SK-N-SH treated with all-trans-retinoic acid at 6 μM for 48 hours (cell line): ENCODE results near the gene CLCA1.

Experiments
- ATAC-seq: fragments of 200-7000 bp; cut with Tn5 transposase; 3 replicates; pipeline ENCODE4 v1.9.1; 2020; ENCODE audit warnings: mild to moderate bottlenecking, moderate library complexity
- ARNTL ChIP-seq: fragments of 450-650 bp; formaldehyde crosslinking; IDR thresholded peaks from 2 replicates; pipeline ENCODE4 v1.5.0; 2020; ENCODE audit warnings: low read depth, mild to moderate bottlenecking, moderate library complexity, borderline replicate concordance
- BACH2 ChIP-seq: fragments of 250-450 bp; sonication (Bioruptor Pico); IDR thresholded peaks from 2 replicates; pipeline ENCODE4 v1.9.0; 2021; ENCODE audit warnings: mild to moderate bottlenecking, borderline replicate concordance
- ESRRG ChIP-seq: fragments of 250-450 bp; sonication (Bioruptor Pico); IDR thresholded peaks from 2 replicates; pipeline ENCODE4 v1.6.1; 2021; ENCODE audit warnings: mild to moderate bottlenecking
- GLIS3 ChIP-seq: fragments of 250-450 bp; sonication (Bioruptor Pico); IDR thresholded peaks from 2 replicates; pipeline ENCODE4 v1.5.0; 2020; ENCODE audit warnings: mild to moderate bottlenecking, moderate library complexity
- ISL1 ChIP-seq: fragments of 250-450 bp; sonication (Bioruptor Pico); IDR thresholded peaks from 2 replicates; pipeline ENCODE4 v2.1.2; 2022; ENCODE audit warnings: mild to moderate bottlenecking, moderate library complexity
- OSR1 ChIP-seq: fragments of 250-450 bp; sonication (Bioruptor Pico); IDR thresholded peaks from 2 replicates; pipeline ENCODE4 v1.8.0; 2022; ENCODE audit warnings: moderate library complexity, mild to moderate bottlenecking, inconsistent platforms
- POU6F1 ChIP-seq: fragments of 250-450 bp; sonication (Bioruptor Pico); IDR thresholded peaks from 2 replicates; pipeline ENCODE4 v1.8.0; 2021; ENCODE audit warnings: low read depth, mild to moderate bottlenecking, moderate library complexity, borderline replicate concordance
- PPARA ChIP-seq: fragments of 250-450 bp; sonication (Bioruptor Pico); IDR thresholded peaks from 2 replicates; pipeline ENCODE4 v1.5.0; 2020; ENCODE audit warnings: mild to moderate bottlenecking, borderline replicate concordance
- RARB ChIP-seq: fragments of 250-450 bp; sonication (Bioruptor Pico); IDR thresholded peaks from 2 replicates; pipeline ENCODE4 v1.8.0; 2021; ENCODE audit warnings: mild to moderate bottlenecking, moderate library complexity
- SNAI2 ChIP-seq: fragments of 250-450 bp; sonication (Bioruptor Pico); IDR thresholded peaks from 2 replicates; pipeline ENCODE4 v1.5.0; 2020; ENCODE audit warnings: mild to moderate bottlenecking, moderate library complexity
- TCF4 ChIP-seq: fragments of 250-450 bp; sonication (Bioruptor Pico); IDR thresholded peaks from 2 replicates; pipeline ENCODE4 v1.8.0; 2021; ENCODE audit warnings: mild to moderate bottlenecking, moderate library complexity, borderline replicate concordance
- TSHZ2 ChIP-seq: fragments of 250-450 bp; sonication (Bioruptor Pico); IDR thresholded peaks from 2 replicates; pipeline ENCODE4 v1.5.0; 2020; ENCODE audit warnings: mild to moderate bottlenecking, moderate library complexity
- ZFP3 ChIP-seq: fragments of 250-450 bp; sonication (Bioruptor Pico); IDR thresholded peaks from 2 replicates; pipeline ENCODE4 v1.5.0; 2020; ENCODE audit warnings: mild to moderate bottlenecking, moderate library complexity
- ZFP30 ChIP-seq: fragments of 450-650 bp; formaldehyde crosslinking; IDR thresholded peaks from 2 replicates; pipeline ENCODE4 v1.5.0; 2022; ENCODE audit warnings: mild to moderate bottlenecking, moderate library complexity
- ZNF565 ChIP-seq: fragments of 450-650 bp; formaldehyde crosslinking; conservative IDR thresholded peaks from 2 replicates; pipeline ENCODE4 v1.5.0; 2020; ENCODE audit warnings: low read depth, mild to moderate bottlenecking, moderate library complexity
- ZNF70 ChIP-seq: fragments of 450-650 bp; formaldehyde crosslinking; IDR thresholded peaks from 2 replicates; pipeline ENCODE4 v1.5.0; 2020; ENCODE audit warnings: mild to moderate bottlenecking, moderate library complexity
- ZNF8 ChIP-seq: fragments of 450-650 bp; formaldehyde crosslinking; IDR thresholded peaks from 2 replicates; pipeline ENCODE4 v1.5.0; 2020; ENCODE audit warnings: mild to moderate bottlenecking, moderate library complexity
- TF ChIP-seq, protein P1 (sequence below): fragments of 250-450 bp; sonication (Bioruptor Pico); IDR thresholded peaks from 2 replicates; pipeline ENCODE4 v1.5.1; 2020; ENCODE audit warnings: low read depth, mild to moderate bottlenecking, moderate library complexity
- TF ChIP-seq, protein P2 (sequence below): fragments of 250-450 bp; sonication (Bioruptor Pico); IDR thresholded peaks from 2 replicates; pipeline ENCODE4 v1.5.1; 2021; ENCODE audit warnings: mild to moderate bottlenecking, moderate library complexity

The CLCA1 gene

GRCh38 chr1:86423473-86423872 is 45.3 kb upstream of the CLCA1 start:
- no peak for ATAC-seq

GRCh38 chr1:86423873-86424272 is 44.9 kb upstream of the CLCA1 start, which contains the start of gene CLCA2:
Gene CLCA2 (plus strand): TSS chr1:86424171. CDS start chr1:86424248, 77 bp downstream.
- ATAC-seq, result no peak
- TF ChIP-seq ZFP30 (no peak), GLIS3 (CRISPR knock-in tag) (no peak), ZNF8 (no peak), TSHZ2 (CRISPR knock-in tag) (no peak), ARNTL (CRISPR knock-in tag) (no peak), ZNF70 (no peak), PPARA (CRISPR knock-in tag) (no peak)
- TF ChIP-seq, protein P1, sequence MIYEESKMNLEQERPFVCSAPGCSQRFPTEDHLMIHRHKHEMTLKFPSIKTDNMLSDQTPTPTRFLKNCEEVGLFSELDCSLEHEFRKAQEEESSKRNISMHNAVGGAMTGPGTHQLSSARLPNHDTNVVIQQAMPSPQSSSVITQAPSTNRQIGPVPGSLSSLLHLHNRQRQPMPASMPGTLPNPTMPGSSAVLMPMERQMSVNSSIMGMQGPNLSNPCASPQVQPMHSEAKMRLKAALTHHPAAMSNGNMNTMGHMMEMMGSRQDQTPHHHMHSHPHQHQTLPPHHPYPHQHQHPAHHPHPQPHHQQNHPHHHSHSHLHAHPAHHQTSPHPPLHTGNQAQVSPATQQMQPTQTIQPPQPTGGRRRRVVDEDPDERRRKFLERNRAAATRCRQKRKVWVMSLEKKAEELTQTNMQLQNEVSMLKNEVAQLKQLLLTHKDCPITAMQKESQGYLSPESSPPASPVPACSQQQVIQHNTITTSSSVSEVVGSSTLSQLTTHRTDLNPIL, result no peak
- TF ChIP-seq, all 23 proteins: peak for 0

More at GRCh38 chr1:86423473-86423872, 45.3 kb upstream of the CLCA1 start:
- no peak for TF ChIP-seq GLIS3 (CRISPR knock-in tag)
- TF ChIP-seq ZFP30, result no peak
- TF ChIP-seq ZFP3 (CRISPR knock-in tag), result no peak
- no peak for TF ChIP-seq RARB (CRISPR knock-in tag)
- TF ChIP-seq ESRRG, result no peak
- TF ChIP-seq BACH2 (CRISPR knock-in tag), result no peak
- no peak for TF ChIP-seq OSR1 (CRISPR knock-in tag)
- TF ChIP-seq SNAI2 (CRISPR knock-in tag), result no peak
- no peak for TF ChIP-seq ZNF565
- no peak for TF ChIP-seq ZNF70
- TF ChIP-seq ISL1 (CRISPR knock-in tag), result no peak
- no peak for TF ChIP-seq TSHZ2 (CRISPR knock-in tag)
- TF ChIP-seq ZNF8, result no peak
- TF ChIP-seq, protein P2, sequence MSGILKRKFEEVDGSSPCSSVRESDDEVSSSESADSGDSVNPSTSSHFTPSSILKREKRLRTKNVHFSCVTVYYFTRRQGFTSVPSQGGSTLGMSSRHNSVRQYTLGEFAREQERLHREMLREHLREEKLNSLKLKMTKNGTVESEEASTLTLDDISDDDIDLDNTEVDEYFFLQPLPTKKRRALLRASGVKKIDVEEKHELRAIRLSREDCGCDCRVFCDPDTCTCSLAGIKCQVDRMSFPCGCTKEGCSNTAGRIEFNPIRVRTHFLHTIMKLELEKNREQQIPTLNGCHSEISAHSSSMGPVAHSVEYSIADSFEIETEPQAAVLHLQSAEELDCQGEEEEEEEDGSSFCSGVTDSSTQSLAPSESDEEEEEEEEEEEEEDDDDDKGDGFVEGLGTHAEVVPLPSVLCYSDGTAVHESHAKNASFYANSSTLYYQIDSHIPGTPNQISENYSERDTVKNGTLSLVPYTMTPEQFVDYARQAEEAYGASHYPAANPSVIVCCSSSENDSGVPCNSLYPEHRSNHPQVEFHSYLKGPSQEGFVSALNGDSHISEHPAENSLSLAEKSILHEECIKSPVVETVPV (CRISPR knock-in tag), result no peak
- no peak for TF ChIP-seq PPARA (CRISPR knock-in tag)
- TF ChIP-seq POU6F1 (CRISPR knock-in tag), result no peak

DNA sequence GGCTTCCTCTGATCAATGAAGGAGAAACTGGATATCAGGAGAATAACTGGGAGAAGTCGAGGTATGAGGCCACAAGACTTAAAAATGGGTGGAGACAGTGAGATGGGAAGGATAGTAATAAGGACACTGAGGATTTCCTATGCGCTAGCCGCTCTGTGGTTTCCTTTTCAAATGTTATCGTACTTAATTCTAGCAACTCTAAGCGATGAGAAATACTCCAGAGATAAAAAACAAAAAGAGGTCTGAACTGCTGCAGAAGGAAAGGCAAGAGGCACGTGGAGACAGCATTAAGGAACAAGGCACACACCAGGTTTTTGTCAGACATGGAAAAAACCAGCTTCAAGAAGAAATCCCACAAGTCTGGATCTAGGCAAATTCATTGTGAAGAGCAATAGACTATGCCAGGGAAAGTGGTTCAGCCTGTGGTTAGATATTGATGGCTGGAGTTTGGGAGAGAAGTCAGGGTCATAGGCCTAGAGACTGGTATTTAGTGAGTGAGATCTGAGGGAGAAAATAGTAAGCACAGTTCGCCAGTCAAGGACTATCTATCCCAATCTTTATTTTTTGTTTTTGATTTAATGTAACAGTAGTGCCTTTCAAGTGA is 39.5 kb upstream of the CLCA1 start:
- ATAC-seq, result no peak
- TF ChIP-seq OSR1 (CRISPR knock-in tag), result no peak
- TF ChIP-seq RARB (CRISPR knock-in tag), result no peak
- no peak for TF ChIP-seq TSHZ2 (CRISPR knock-in tag)
- TF ChIP-seq, protein P2 (CRISPR knock-in tag), result no peak
- no peak for TF ChIP-seq ARNTL (CRISPR knock-in tag)
- TF ChIP-seq SNAI2 (CRISPR knock-in tag), result no peak
- TF ChIP-seq PPARA (CRISPR knock-in tag), result no peak
- TF ChIP-seq ZNF70, result no peak
- TF ChIP-seq ISL1 (CRISPR knock-in tag), result no peak
- no peak for TF ChIP-seq ESRRG
- no peak for TF ChIP-seq TCF4 (CRISPR knock-in tag)
- no peak for TF ChIP-seq ZNF8
- no peak for TF ChIP-seq POU6F1 (CRISPR knock-in tag)
